Measurements from ENCODE around the gene NAALADL2.

DNA sequence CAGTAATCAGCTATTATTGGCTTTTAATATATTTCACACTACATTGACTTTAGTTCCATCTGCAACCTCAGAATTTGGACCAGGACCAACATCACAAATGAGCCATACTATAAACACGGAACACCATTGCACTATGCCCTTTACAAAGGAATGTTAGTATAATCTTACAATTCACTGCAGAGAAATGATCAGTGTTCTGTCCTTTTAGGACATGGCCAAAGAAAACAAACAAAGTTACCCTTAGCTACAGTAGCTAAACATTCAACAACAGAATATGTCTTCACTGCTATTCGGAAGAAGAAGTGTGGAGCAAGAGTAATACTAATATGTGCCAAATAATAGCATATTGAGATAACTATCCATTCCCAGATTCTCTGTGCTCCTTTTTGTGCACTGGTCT is 90.4 kb downstream of the NAALADL2 start:
- TF ChIP-seq CTCF (IDR thresholded peaks at IDR 0.05) (no peak), HOXA7 (CRISPR knock-in tag; IDR thresholded peaks at IDR 0.05) (no peak), ZNF302 (CRISPR knock-in tag; IDR thresholded peaks at IDR 0.05) (no peak), SREBF2 (IDR thresholded peaks at IDR 0.05) (no peak), POLR2A (IDR thresholded peaks at IDR 0.05; ENCODE audit: low read length) (no peak), ZSCAN20 (CRISPR knock-in tag; IDR thresholded peaks at IDR 0.05) (no peak), ELK1 (IDR thresholded peaks at IDR 0.05; ENCODE audit: low read depth, low read length) (no peak), REST (IDR thresholded peaks at IDR 0.05) (no peak), TP53 (CRISPR knock-in tag; IDR thresholded peaks at IDR 0.05) (no peak), MYC (IDR thresholded peaks at IDR 0.05; ENCODE audit: borderline replicate concordance, low read length) (no peak), EP300 (IDR thresholded peaks at IDR 0.05) (no peak), ZFP36 (IDR thresholded peaks at IDR 0.05; ENCODE audit: borderline replicate concordance, partially characterized antibody) (no peak)
- TF ChIP-seq, protein P1, sequence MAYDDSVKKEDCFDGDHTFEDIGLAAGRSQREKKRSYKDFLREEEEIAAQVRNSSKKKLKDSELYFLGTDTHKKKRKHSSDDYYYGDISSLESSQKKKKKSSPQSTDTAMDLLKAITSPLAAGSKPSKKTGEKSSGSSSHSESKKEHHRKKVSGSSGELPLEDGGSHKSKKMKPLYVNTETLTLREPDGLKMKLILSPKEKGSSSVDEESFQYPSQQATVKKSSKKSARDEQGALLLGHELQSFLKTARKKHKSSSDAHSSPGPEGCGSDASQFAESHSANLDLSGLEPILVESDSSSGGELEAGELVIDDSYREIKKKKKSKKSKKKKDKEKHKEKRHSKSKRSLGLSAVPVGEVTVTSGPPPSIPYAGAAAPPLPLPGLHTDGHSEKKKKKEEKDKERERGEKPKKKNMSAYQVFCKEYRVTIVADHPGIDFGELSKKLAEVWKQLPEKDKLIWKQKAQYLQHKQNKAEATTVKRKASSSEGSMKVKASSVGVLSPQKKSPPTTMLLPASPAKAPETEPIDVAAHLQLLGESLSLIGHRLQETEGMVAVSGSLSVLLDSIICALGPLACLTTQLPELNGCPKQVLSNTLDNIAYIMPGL (CRISPR knock-in tag; IDR thresholded peaks at IDR 0.05; ENCODE audit: borderline replicate concordance): no peak
- TF ChIP-seq, protein P2, sequence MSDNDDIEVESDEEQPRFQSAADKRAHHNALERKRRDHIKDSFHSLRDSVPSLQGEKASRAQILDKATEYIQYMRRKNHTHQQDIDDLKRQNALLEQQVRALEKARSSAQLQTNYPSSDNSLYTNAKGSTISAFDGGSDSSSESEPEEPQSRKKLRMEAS (IDR thresholded peaks at IDR 0.05): no peak

Data from A549 (cell line).